GM19023 (cell line): ENCODE results near the gene TMEM45B.

Experiments used
- ATAC-seq: cut with Tn5 transposase; IDR thresholded peaks from one replicate; pipeline ENCODE4 v1.9.1; 2021; ENCODE audit warnings: mild to moderate bottlenecking, moderate library complexity; ENCODE audit not compliant: unreplicated experiment

TMEM45B gene

DNA sequence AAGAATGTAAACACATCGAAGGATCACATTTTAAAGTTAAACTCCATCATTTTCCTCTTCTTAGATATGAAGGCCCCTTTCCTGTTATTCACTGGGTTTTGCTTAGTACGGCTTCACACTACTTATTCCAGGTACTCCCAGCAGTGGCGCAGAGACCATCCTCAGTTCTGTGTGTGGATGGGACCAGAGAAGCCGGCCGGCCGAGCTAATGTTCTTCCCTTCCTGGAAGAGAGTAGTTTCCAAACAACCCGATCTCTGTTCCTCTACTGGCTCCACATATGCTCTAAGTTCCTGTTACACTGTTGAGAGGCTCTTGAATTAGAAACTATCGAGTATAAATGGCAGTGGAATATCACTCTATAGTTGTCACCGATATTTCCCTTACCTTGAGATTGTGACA is 80.4 kb downstream of the TMEM45B start:
- ATAC-seq: no peak

DNA sequence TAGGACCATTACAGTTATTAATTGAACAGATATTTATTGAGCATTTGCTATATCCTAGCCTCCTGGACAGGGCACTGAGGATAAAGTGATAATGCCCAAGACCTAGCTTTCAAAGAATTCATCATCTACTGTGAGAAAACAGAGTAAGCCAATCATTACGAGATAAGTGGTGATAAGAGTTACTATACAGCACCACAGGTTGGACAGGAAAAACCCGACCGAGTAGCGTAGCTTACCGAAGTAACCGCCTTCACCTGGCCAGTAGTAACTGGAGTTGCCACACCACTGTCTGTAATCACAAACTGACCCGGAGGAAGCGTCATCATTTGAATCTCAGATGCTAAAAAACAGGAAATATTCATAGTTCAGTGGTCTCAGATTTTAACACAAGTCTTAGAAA is 89.8 kb downstream of the TMEM45B start:
- no peak for ATAC-seq
